ENCODE results near the gene TRAPPC11.
"Not testable (repeated sequence)": the region's sequence is repeated elsewhere in the genome, so short reads cannot be mapped to it uniquely, and the experiment has no call there.

Gene TRAPPC11

DNA sequence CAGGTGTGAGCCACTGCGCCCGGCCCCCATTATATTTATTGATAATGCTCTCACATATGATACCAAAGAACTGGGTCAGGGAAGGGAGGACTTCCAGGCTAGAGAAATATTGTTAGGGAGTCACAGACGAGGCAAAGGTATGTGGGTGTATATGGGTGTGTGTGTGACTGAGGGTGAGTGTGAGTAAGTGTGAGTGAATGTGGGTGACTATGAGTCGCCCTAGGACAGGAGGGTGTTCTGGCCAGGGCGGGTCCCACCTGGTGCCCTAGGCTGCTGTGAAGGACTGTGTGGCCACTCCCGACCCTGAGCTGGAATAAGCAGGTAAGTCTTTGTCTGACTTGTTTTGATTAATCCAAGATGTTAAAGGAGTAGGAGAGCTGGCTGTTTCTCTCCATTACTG is 34.5 kb upstream of the TRAPPC11 start:
- no peaks in the 10 kb centered on the region for H3K4me1 ChIP-seq (ENCODE audit: insufficient read depth, low read length, severe bottlenecking)
- H3K4me2 ChIP-seq (ENCODE audit: low read length): no peak overlapping the region
- no peaks in the 10 kb centered on the region for H3K9me3 ChIP-seq (ENCODE audit: low read length)
- no peak overlapping the region for H3K9ac ChIP-seq (ENCODE audit: low read length)
- H4K20me1 ChIP-seq (ENCODE audit: insufficient read depth, low read length): no peaks in the 10 kb centered on the region
- no peak overlapping the region for H3K27ac ChIP-seq (ENCODE audit: low read depth, low read length, poor library complexity, severe bottlenecking)
- no peaks in the 10 kb centered on the region for H3K79me2 ChIP-seq (ENCODE audit: insufficient read depth, low read length)
- no peak overlapping the region for H2AFZ ChIP-seq (ENCODE audit: low read length)
- H3K27me3 ChIP-seq (ENCODE audit: insufficient read depth, low read length): no peaks in the 10 kb centered on the region
- TF ChIP-seq, protein P1, sequence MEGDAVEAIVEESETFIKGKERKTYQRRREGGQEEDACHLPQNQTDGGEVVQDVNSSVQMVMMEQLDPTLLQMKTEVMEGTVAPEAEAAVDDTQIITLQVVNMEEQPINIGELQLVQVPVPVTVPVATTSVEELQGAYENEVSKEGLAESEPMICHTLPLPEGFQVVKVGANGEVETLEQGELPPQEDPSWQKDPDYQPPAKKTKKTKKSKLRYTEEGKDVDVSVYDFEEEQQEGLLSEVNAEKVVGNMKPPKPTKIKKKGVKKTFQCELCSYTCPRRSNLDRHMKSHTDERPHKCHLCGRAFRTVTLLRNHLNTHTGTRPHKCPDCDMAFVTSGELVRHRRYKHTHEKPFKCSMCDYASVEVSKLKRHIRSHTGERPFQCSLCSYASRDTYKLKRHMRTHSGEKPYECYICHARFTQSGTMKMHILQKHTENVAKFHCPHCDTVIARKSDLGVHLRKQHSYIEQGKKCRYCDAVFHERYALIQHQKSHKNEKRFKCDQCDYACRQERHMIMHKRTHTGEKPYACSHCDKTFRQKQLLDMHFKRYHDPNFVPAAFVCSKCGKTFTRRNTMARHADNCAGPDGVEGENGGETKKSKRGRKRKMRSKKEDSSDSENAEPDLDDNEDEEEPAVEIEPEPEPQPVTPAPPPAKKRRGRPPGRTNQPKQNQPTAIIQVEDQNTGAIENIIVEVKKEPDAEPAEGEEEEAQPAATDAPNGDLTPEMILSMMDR (IDR thresholded peaks at IDR 0.05; ENCODE audit: low read length): no peak
- TF ChIP-seq EZH2 (IDR thresholded peaks at IDR 0.05; ENCODE audit: borderline replicate concordance, low read length): no peak
- H3K4me3 ChIP-seq (ENCODE audit: low read depth, low read length, poor library complexity, severe bottlenecking): no peak overlapping the region
- H3F3A ChIP-seq (ENCODE audit: insufficient read depth, low read length): no peaks in the 10 kb centered on the region
- H3K9me2 ChIP-seq (ENCODE audit: low read depth, low read length): no peaks in the 10 kb centered on the region
- H3K36me3 ChIP-seq (ENCODE audit: insufficient read depth, low read length): no peaks in the 10 kb centered on the region

DNA sequence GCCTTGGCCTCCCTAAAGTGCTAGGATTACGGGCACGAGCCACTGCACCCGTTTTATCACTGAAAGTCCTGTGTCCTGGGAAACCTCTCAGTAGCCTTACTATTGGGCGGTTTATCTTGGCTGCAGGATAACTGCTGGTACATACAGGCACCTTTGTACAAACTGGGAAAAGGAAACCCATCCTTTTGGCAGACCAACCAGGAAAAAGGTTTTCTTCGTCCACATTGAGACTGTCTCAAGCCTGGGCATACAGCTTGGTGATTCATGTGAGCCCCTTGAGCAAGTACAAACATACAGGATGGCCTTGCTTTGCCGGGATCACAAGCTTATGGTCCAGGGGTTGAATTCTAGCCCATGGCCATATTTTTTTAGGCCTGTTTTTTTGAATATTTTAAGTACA is 32.9 kb upstream of the TRAPPC11 start:
- Histone ChIP-seq H3K79me2 (ENCODE audit: insufficient read depth, low read length) (no peaks in the 10 kb centered on the region), H3K4me2 (ENCODE audit: low read length) (no peak overlapping the region), H3K4me3 (ENCODE audit: low read depth, low read length, poor library complexity, severe bottlenecking) (no peak overlapping the region), H3K9ac (ENCODE audit: low read length) (no peak overlapping the region), H2AFZ (ENCODE audit: low read length) (no peak overlapping the region), H3K4me1 (ENCODE audit: insufficient read depth, low read length, severe bottlenecking) (no peaks in the 10 kb centered on the region), H3K9me3 (ENCODE audit: low read length) (no peaks in the 10 kb centered on the region), H3K27ac (ENCODE audit: low read depth, low read length, poor library complexity, severe bottlenecking) (no peak overlapping the region), H3K36me3 (ENCODE audit: insufficient read depth, low read length) (no peaks in the 10 kb centered on the region), H3K27me3 (ENCODE audit: insufficient read depth, low read length) (no peaks in the 10 kb centered on the region), H4K20me1 (ENCODE audit: insufficient read depth, low read length) (no peaks in the 10 kb centered on the region), H3F3A (ENCODE audit: insufficient read depth, low read length) (no peaks in the 10 kb centered on the region), H3K9me2 (ENCODE audit: low read depth, low read length) (no peaks in the 10 kb centered on the region)
- no peak for TF ChIP-seq EZH2 (IDR thresholded peaks at IDR 0.05; ENCODE audit: borderline replicate concordance, low read length)
- TF ChIP-seq, protein P1 (IDR thresholded peaks at IDR 0.05; ENCODE audit: low read length): no peak

DNA sequence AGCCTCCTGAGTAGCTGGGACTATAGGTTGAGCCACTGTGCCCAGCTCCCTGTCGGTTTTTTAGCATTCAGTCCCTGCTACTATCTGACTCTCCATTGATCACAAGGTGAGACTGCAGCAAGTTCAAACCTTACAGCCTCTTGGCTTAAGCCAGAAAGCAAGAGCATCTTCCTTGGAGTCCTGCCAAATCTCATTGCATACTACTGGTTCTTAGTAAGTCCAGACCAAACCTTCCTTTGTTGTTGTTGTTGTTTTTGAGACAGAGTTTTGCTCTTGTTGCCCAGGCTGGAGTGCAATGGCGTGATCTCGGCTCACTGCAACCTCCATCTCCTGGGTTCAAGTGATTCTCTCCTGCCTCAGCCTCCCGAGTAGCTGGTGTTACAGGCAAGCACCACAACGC is 31.8 kb upstream of the TRAPPC11 start:
- not testable (repeated sequence) for H3K79me2 ChIP-seq (ENCODE audit: insufficient read depth, low read length); H3K27ac ChIP-seq (ENCODE audit: low read depth, low read length, poor library complexity, severe bottlenecking); H3K9ac ChIP-seq (ENCODE audit: low read length); H3K4me3 ChIP-seq (ENCODE audit: low read depth, low read length, poor library complexity, severe bottlenecking); H3K4me1 ChIP-seq (ENCODE audit: insufficient read depth, low read length, severe bottlenecking); H3F3A ChIP-seq (ENCODE audit: insufficient read depth, low read length); H3K4me2 ChIP-seq (ENCODE audit: low read length); H4K20me1 ChIP-seq (ENCODE audit: insufficient read depth, low read length); H3K36me3 ChIP-seq (ENCODE audit: insufficient read depth, low read length); H2AFZ ChIP-seq (ENCODE audit: low read length); H3K9me3 ChIP-seq (ENCODE audit: low read length); H3K27me3 ChIP-seq (ENCODE audit: insufficient read depth, low read length); H3K9me2 ChIP-seq (ENCODE audit: low read depth, low read length)

DNA sequence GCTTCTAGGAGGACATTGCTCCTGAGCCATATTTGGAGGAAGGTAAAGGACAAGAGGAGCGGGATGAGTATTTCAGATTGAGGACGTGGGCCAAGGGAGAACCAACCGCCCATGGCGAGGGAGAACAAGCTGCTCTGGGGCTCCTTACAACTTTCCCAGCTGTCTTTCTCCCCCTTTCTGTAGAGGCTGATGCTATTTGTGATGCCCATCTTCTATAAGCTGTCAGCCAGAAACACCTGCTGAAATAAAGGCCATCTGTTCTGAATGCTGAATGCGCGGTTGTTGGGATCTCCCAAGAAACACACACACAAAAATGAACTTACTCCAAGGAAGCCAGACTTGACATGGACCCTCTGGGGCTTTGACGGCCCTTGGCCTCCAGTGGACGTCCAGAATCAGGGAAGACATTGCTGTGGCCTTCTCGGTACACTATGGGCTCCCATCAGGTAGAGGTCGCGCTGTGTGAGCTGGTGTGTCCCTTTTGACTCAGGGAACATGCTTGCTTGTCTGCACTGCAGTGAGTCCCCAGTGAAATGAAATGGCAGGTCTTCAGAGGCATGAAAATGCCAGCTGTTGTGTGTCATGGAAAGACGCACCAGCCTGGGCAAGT is 31.0 kb upstream of the TRAPPC11 start:
- Histone ChIP-seq H3K4me2 (ENCODE audit: low read length) (no peak overlapping the region), H3K36me3 (ENCODE audit: insufficient read depth, low read length) (no peaks in the 10 kb centered on the region), H3K4me3 (ENCODE audit: low read depth, low read length, poor library complexity, severe bottlenecking) (no peak overlapping the region), H4K20me1 (ENCODE audit: insufficient read depth, low read length) (no peaks in the 10 kb centered on the region), H3K9me2 (ENCODE audit: low read depth, low read length) (no peaks in the 10 kb centered on the region), H3F3A (ENCODE audit: insufficient read depth, low read length) (no peaks in the 10 kb centered on the region), H3K27ac (ENCODE audit: low read depth, low read length, poor library complexity, severe bottlenecking) (no peak overlapping the region), H3K9me3 (ENCODE audit: low read length) (no peaks in the 10 kb centered on the region), H3K9ac (ENCODE audit: low read length) (no peak overlapping the region), H2AFZ (ENCODE audit: low read length) (no peak overlapping the region), H3K4me1 (ENCODE audit: insufficient read depth, low read length, severe bottlenecking) (no peaks in the 10 kb centered on the region), H3K27me3 (ENCODE audit: insufficient read depth, low read length) (no peaks in the 10 kb centered on the region), H3K79me2 (ENCODE audit: insufficient read depth, low read length) (no peaks in the 10 kb centered on the region)
- TF ChIP-seq, protein P1 (IDR thresholded peaks at IDR 0.05; ENCODE audit: low read length): no peak
- TF ChIP-seq EZH2 (IDR thresholded peaks at IDR 0.05; ENCODE audit: borderline replicate concordance, low read length): no peak
